Measurements from ENCODE around the gene FAM20A.

FAM20A gene

DNA sequence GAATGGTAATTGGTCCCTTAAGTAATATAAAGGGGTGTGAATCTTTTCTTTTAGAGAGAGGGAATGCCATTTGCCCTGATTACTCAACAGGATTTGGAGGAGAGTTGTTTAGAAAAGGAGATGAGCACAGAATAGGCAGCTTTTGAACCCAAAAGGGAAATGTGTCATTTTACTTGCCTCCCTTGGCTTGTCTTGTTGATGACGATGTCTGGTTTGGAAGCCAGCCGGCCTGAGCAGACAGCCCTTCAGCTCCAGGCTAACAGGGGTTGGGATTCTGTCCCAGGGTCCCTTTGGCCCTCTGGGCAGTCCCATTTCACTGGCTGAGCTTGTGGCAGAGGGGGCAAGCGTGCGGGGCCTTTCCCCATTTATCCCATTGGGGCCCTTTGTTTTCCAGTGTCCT lies 111.2 kb downstream of the FAM20A start:
- DNase-seq, result no peak
